D721Med (cell line): ENCODE results near the gene CHURC1.
"Not testable (repeated sequence)": the region's sequence is repeated elsewhere in the genome, so short reads cannot be mapped to it uniquely, and the experiment has no call there.

Experiments
- DNase-seq: peaks from one replicate; pipeline ENCODE4 v3.0.0; 2011; ENCODE audit warnings: low spot score; ENCODE audit not compliant: insufficient read length
- FAIRE-seq: peaks from 2 replicates; lab custom pipeline; 2011; peaks lifted over from hg19 to GRCh38; lab: Jason Lieb, UNC
- TF ChIP-seq, protein P1 (sequence below): IDR thresholded peaks from 2 replicates; pipeline ENCODE4 v1.5.1; 2012; ENCODE audit warnings: mild to moderate bottlenecking, control low read depth; ENCODE audit not compliant: insufficient read depth; ENCODE audit errors: missing control alignments

CHURC1 gene

DNA sequence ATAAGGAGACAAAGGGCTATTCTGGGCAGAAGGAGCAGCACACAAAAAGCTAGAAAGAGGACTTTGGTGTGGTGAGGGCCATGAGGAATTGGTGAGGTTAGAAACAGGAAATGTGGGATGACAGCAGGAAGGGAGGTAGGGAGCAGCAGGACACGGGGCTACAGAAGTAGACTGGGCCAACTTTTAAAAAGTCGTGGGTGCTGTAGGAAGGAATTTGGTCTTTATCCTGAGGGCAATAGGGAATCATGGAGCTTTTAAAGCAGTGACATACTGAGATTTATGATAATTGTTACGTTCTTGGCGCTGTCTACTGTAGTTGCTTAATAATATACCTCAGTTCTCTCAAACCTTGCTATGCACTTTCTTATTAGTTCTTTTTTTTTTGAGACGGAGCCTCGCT is 8.2 kb upstream of the CHURC1 start:
- TF ChIP-seq, protein P1, sequence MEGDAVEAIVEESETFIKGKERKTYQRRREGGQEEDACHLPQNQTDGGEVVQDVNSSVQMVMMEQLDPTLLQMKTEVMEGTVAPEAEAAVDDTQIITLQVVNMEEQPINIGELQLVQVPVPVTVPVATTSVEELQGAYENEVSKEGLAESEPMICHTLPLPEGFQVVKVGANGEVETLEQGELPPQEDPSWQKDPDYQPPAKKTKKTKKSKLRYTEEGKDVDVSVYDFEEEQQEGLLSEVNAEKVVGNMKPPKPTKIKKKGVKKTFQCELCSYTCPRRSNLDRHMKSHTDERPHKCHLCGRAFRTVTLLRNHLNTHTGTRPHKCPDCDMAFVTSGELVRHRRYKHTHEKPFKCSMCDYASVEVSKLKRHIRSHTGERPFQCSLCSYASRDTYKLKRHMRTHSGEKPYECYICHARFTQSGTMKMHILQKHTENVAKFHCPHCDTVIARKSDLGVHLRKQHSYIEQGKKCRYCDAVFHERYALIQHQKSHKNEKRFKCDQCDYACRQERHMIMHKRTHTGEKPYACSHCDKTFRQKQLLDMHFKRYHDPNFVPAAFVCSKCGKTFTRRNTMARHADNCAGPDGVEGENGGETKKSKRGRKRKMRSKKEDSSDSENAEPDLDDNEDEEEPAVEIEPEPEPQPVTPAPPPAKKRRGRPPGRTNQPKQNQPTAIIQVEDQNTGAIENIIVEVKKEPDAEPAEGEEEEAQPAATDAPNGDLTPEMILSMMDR, result no peak
- DNase-seq (no peak), FAIRE-seq (no peak)

DNA sequence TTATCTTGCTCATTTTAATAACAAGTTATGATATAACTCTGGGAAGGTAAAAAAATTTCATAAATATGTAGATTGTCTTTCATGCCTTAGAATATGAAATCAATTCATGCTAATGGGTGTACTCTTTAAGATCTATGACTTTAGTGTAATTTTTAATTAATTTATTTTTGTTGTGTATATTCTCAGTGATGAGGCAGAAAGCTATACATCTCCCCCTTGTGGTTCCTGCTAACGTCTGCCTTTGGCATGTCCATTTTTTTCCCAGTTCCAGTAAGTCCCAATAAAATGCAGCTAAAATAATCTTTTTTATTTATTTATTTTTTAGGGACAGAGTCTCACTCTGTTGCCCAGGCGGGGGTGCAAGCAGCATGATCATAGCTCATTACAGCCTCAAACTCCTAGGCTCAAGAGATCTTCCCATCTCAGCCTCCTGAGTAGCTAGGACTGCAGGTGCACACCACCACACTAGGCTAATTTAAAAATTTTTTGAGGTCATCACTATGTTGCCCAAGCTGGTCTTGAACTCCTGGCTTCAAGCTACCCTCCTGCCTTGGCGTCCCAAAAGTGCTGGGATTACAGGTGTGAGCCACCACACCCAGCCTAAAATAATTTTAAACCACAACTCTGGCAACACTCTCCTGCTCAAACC is 3.3 kb upstream of the CHURC1 start:
- TF ChIP-seq, protein P1, result peak; percentile 60
- no peak for FAIRE-seq
- DNase-seq, result no peak

DNA sequence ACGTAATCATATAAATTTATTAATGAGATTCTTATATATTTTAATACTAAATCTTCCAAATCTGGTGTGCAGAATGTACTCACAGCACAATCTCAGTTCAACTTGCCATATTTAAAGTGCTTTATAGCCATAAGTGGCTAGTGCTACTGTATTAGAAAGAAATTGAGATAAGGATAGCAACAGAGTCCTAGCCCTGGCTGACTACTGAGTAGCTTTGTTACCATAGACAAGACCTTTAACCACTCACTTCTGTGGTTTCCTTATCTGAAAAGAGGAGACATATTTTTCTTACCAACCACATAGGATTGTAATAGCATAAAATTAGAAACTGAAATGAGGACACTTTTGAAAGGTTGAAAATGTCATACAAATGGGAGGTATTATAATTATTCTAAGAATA is 2.0 kb upstream of the CHURC1 start:
- FAIRE-seq (no peak), DNase-seq (no peak)
- TF ChIP-seq, protein P1, result no peak

DNA sequence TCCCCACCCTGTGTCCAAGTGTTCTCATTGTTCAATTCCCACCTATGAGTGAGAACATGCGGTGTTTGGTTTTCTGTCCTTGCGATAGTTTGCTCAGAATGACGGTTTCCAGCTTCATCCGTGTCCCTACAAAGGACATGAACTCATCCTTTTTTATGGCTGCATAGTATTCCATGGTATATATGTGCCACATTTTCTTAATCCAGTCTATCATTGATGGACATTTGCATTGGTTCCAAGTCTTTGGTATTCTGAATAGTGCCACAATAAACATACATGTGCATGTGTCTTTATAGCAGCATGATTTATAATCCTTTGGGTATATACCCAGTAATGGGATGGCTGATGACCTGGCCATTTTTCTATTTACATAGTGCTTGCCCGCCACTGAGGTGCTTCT is 778 bp upstream of the CHURC1 start:
- DNase-seq, FAIRE-seq: not testable (repeated sequence)

DNA sequence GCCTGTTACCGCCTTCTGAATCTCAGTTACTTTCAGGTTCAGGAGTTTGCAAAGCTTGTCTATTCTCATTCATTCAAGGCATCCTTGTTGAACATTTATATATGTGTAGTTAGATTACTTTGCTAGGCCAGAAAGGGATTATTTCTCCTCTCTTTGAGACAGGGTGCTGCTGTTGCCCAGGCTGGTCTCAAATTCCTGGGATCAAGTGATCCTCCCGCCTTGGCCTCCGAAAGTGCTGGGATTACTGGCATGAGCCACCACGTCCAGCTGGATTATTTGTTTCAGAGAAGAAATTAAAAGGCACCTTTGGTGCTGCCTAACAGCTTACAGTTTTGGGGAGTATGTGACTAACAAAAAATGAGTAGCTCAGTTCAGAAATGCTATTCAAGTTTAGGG is 772 bp downstream of the CHURC1 start:
- FAIRE-seq (no peak), DNase-seq (no peak)
- TF ChIP-seq, protein P1, result no peak

DNA sequence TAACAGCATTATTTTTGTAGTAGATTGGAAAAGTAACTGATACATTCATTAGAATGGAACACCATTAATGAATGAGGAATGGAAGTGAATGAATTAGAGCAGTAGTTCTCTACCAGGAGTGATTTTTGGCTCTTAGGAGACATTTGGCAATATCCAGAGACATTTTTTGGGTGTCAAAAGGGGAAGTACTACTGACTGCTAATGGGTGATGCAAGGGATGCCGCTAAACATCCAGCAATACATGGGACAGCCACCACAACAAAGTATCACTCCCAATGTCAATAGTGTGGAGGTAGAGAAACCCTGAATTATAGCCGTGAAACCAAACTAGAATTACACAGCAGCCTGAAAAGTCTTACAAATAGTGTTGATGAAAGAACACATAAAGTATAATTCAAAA is 1.5 kb downstream of the CHURC1 start:
- DNase-seq (no peak), FAIRE-seq (no peak)
- TF ChIP-seq, protein P1, result no peak

DNA sequence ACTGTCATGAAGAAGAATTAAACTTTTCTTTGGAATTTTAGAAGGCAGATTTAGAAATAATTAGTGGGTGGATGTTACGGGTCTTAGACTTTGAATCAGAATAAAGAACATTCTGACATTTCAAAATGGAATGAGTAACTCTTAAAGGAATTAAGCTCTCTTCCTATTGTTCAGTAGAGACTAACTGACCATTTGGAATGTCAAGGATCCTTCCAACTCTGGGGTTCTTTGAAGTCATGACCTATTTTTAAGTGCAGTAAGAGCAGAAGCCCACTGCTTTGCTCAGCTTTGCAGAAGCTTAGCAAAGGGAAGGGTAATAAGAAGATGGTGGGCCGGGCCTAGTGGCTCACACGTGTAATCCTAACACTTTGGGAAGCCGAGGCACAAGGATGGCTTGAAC is 4.0 kb downstream of the CHURC1 start:
- no peak for DNase-seq
- TF ChIP-seq, protein P1, result no peak
- FAIRE-seq, result no peak

DNA sequence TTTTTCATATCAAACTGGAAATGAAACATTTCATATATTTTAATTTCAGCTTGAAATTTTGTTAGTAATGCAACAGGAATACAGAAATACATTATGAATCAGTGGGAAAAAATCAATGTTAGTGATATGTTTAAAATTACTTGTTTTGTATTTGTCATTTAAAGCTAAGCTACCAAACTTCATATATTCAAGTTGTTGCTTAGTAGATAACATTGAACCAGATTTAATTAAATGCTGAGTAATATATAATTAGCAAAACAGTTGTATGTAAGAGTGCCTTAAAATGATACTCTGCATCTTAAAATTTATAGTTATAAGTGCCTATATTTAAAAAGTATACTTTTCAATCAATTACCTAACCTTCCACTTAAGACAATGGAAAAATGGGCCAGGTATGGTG is 5.0 kb downstream of the CHURC1 start:
- DNase-seq, result no peak
- FAIRE-seq, result no peak
- TF ChIP-seq, protein P1, result no peak
